GM20431 (cell line): ENCODE results near the gene F3.

Experiments used
- in situ Hi-C: fragments of 300-500 bp; cut with MseI, MboI; formaldehyde crosslinking; loops from one replicate; pipeline ENCODE4 v1.15.0; 2020; ENCODE audit warnings: low sequenced_read_pairs; ENCODE audit not compliant: unreplicated experiment

F3 gene

GRCh38 chr1:94553931-94554330 is 12.4 kb upstream of the F3 start:
- in situ Hi-C loops, result no loop called here

DNA sequence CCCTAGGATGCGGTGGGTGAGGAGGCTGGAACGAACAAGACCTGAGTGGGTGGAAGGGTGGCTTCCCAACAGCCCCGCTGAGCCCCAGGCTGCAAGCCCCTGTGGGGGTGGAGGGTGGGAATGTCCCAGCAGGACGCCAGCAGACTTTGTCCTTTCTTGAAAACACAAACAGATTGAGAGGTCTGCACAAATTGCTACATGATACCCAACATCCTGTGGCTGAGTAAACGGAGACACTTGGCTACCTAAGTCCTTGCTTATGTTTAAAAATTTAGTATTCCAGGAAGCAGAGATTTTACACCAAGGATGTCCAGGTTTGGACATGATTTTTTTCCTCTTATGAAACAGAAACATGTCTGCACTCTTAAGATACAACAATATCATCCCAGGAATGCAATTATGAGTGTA is 11.8 kb upstream of the F3 start:
- in situ Hi-C loops, result no loop called here

DNA sequence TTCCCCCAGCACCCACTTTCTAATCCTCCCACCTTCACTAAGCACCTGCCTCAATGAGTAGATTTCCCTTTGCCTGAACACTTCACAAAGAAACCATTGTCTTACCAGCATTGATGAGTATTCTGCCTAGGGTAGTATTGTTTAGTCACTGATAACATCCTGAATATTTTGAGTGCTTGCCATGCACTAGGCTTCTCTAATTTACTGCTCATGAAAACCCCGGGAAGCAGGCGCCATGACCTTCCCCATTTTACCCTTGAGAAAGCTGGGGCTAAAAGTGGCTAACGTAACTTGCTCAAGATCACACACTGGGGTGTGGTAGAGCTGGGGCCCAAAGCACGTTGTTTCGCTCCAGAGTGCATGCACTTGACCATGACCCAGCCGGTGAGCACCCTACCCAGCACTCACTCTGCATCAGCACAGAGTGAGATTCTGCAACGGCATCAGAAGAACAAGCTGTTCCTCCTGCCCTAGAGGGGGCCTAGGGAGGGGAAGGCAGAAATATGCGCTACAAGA is 10.6 kb upstream of the F3 start:
- in situ Hi-C loops, result no loop called here

- in situ Hi-C loops, result no loop called here
Measured at GRCh38 chr1:94551449-94551848, 9.9 kb upstream of the F3 start.

GRCh38 chr1:94550800-94551241 is 9.3 kb upstream of the F3 start:
- in situ Hi-C loops, result no loop called here

DNA sequence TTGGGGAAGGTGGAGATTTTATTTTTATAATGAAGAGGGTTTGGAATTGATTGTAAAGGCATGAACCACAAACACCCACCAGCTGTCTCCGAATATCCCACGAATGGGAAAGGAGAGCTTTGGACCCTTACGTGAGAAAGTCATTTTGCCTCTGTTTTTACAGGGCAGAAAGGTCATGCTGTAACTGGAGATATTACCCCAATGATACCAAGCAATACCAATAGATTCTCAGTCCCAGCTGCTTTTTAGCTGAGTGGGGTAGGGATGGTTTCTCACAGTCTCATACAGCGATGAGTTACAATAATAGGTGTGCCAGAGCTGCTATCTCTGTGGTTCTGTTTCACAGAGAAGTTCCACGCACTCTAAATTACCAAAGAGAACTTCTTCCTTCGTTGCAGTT is 8.8 kb upstream of the F3 start:
- in situ Hi-C loops, result no loop called here

- in situ Hi-C loops, result no loop called here
Measured at GRCh38 chr1:94549706-94550105, 8.1 kb upstream of the F3 start.

DNA sequence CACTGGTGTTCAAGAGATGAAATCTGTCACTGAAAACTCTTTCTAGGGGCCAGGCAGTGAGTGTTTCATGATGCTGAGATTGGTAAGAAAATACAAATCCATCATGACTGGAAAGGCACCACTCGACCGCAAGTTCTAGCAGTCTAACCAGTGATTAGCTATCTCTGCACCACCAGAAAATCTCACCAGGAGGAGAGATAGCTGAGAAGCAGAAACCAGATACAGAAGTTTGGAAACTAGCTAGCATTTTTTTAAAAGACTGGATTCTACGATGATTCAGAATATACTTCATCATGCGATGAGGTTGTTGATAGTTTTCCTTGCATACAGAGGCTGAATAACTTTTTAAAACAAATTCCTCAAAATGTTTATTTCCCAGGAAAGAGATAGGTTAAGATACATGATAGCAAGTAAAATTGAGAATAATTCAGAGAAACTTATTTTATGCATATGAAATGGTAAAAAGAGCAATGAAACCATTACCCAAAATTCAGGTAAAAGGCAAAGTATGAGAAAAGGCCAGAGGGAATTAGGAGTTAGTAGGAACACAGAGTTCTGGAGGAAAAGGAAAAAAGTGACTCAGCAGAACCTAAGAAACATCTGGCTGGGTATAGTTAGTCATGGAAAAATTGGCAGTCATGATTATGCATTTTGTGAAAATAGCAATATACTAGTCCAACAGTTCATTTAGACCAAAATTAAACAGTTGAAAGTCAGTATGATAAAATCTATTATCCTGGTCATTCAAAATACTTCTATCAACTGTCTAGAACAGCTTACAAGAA is 3.3 kb upstream of the F3 start:
- in situ Hi-C loops, result no loop called here

- in situ Hi-C loops, result no loop called here
Measured at GRCh38 chr1:94543893-94544635, 2.5 kb upstream of the F3 start.

- in situ Hi-C loops, result no loop called here
Measured at GRCh38 chr1:94543001-94543400, 1.4 kb upstream of the F3 start.

GRCh38 chr1:94542088-94542870 is 720 bp upstream of the F3 start:
- in situ Hi-C loops, result no loop called here

DNA sequence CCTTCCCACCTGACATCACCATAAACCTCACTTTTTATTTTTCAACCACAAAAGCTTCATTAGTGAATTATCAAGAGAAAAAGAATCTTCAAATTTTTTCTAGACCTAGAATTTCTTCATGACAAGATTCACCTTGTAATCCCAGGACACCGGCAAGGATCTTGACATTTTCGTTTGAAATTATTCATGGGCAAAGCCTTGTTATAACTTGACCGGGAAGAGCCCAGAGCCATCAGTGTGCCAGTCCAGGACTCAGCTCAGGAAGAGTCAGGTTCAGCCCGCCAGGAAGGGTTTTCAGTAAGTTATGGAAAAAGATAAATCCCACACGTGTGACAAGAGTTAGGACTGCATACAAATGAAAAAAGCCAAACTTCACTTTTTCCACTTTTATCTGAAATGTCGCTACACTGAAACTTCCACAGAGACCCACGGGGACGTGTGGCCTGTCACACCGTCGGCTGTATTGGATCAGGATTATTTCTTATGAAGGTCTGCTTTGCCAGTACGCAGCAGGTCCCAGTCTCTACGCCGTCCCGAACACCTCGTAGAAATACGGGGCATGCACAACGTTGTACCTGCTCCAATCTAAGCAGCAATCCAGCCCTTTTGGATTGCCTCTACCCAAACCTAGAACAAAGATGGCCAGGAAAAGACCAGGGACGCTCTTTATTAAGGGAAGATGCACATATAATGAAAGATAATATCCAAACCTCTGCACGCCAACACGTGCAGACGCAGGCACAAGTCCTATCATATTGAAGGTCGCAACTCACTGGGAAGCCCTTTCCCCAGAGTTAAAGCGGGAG is 916 bp downstream of the F3 start:
- in situ Hi-C loops, result no loop called here

DNA sequence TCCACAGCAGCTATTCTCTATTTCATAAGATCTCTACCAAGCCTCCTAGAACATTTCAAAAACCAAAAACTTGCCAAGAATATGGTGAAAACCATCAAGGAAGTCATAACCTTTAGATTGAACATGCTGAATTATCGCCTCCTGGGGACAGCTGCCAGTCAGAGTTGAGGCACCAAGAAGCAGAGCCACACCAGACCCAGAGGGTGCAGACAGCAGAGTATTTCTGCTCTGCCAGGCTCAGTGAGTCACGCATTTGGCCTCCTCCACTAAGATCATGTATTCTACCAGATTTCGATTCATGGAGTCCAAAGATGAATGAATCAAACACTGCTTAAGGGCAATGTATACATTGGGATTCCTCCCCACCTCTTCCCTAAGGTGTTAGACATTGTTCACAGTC is 2.1 kb downstream of the F3 start:
- in situ Hi-C loops, result no loop called here

- in situ Hi-C loops, result no loop called here
Measured at GRCh38 chr1:94538243-94538827, 3.2 kb downstream of the F3 start.

DNA sequence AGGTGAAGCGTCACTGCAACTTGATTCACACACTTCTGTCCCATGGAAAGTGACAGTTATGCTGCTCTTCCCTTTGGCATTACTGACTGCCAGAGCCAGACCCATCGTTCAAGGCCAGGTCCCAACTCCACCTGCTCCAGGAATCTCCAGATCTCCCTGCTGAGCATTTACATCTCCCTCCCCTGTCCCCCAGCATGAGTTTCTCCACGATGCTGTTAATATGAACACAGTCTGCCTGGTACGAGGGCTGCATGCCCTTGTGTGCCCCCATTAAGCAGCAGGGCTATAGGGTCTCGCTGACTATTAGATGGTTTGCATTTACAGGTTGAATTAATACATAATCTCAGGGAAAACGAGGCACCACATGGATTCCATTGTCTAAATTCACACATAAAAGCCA is 4.3 kb downstream of the F3 start:
- in situ Hi-C loops, result no loop called here

DNA sequence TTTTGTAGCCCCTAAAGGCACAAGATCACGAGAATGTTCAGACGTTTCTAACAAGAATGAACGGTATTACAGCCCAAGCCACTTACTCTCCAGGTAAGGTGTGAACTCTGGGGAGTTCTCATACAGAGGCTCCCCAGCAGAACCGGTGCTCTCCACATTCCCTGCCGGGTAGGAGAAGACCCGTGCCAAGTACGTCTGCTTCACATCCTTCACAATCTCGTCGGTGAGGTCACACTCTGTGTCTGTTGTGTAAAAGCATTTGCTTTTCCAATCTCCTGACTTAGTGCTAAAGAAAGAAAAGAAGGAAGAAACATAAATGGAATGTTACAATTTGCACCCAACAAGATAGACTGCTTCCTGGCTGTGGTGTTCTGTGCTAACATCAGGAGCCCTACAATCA is 5.7 kb downstream of the F3 start:
- in situ Hi-C loops, result no loop called here

GRCh38 chr1:94535095-94535494 is 6.5 kb downstream of the F3 start:
- in situ Hi-C loops, result no loop called here

DNA sequence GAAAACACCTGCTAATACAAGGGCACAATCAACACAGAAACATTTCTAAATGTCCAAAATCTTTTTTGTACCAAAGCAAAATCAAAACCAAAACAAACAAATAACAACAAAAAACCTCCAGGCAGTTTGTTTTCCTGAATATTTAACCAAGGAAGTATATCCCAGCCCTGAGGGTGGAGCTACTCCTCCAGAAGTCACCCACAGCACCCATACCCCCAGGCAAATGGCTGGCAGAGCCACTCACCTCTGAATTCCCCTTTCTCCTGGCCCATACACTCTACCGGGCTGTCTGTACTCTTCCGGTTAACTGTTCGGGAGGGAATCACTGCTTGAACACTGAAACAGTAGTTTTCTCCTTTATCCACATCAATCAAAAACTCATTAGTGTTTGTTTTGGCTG is 9.5 kb downstream of the F3 start:
- in situ Hi-C loops, result no loop called here

DNA sequence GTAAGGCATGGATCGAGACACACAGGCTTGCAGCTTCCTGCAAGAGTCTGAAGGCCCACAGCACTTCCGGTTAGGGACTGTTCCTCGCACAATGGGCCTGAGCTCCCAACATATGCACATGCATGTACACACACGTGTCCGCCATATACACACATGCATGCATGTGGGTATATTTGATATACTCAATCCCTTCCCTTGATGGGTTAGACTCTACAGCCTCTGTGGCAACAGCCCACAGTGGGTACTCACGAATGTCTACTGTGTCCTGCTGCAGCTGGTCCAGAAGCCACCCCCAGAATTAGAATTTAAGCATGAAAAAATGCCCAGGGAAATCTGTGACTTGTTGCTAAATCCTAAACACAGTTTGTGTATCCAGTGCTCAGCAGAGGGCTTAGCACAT is 9.9 kb downstream of the F3 start:
- in situ Hi-C loops, result no loop called here
